Measurements from ENCODE around the gene C11orf68. TPM values are rescaled to one million over a fixed set of nuclear protein-coding genes. Genes with fewer than 3 reads are reported as not detected.

C11orf68 gene
- total RNA-seq, 1 donor from 2014 or later: 30.0 TPM

DNA sequence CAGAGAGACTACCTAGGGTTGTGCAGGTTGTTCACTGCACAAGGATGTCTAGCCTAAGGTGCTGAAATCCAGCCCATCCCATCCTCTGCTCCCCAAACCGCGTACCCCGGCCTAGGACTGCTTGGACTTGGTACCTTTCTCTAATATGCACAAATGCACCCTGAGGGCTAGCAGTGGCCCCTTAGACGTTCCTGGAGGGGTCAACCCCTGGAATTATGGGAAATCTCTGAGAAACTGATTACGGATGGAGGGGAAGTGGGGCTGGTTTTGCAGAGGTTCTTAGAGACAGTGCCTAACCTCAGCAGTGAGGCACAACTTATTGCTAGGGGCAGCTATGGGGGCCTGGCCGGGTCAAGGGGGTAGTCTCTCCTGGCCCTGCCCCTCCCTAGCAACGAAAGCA, 2.5 kb downstream of the C11orf68 start:
- no peak for DNase-seq (ENCODE audit: extremely low read depth, low read depth, low spot score)

- peak; percentile 70 for DNase-seq (ENCODE audit: extremely low read depth, low read depth, low spot score)
These were observed 3.0 kb downstream of the C11orf68 start for GRCh38 chr11:65915821-65916251.

- no peak for DNase-seq (ENCODE audit: extremely low read depth, low read depth, low spot score)
These were observed 3.6 kb downstream of the C11orf68 start for GRCh38 chr11:65915101-65915820.

- DNase-seq (ENCODE audit: extremely low read depth, low read depth, low spot score): no peak
These were observed 6.0 kb downstream of the C11orf68 start for GRCh38 chr11:65912845-65913244.

GRCh38 chr11:65911682-65912568, 6.9 kb downstream of the C11orf68 start:
- no peak for DNase-seq (ENCODE audit: extremely low read depth, low read depth, low spot score)

GRCh38 chr11:65907878-65908277, 11.0 kb downstream of the C11orf68 start:
- no peak for DNase-seq (ENCODE audit: extremely low read depth, low read depth, low spot score)

DNA sequence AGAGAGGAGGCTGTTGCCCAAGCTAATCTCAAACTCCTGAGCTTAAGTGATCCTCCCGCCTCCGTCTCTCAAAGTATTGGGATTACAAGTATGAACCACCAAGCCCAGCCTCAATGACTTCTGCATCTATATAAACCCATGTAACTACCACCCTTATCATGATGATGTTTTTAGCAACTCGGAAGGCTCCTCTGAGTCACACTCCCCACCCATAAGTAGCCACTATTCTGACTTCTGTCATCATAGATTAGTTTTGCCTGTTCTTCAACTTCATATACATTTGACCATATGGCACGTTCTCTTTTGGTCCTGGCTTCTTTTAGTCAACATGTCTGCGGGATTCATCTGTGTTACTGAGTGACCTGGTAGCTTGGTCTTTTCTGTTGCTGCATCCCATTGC, 12.3 kb downstream of the C11orf68 start:
- no peak for DNase-seq (ENCODE audit: extremely low read depth, low read depth, low spot score)

DNA sequence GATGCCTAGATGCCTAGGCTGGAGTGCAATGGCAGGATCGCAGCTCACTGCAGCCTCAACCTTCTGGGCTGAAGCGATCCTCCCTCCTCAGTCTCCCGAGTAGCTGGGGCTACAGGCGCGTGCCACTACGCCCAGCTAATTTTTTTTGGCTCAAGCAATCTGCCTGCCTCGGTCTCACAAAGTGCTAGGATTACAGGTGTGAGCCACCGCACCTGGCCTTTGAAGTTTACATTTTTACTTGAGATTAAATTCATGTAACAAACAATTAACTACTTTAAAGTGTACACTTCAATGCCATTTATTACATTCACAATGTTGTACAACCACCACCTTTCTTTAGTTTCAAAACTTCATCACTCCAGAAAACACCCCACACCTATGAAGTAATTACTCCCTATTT, 15.1 kb downstream of the C11orf68 start:
- no peak for DNase-seq (ENCODE audit: extremely low read depth, low read depth, low spot score)

- DNase-seq (ENCODE audit: extremely low read depth, low read depth, low spot score): no peak
These were observed 15.8 kb downstream of the C11orf68 start for GRCh38 chr11:65903068-65903481.

- DNase-seq (ENCODE audit: extremely low read depth, low read depth, low spot score): no peak
These were observed 18.0 kb downstream of the C11orf68 start for GRCh38 chr11:65900899-65901180.

- no peak for DNase-seq (ENCODE audit: extremely low read depth, low read depth, low spot score)
These were observed 18.6 kb downstream of the C11orf68 start, which contains the start of gene FOSL1 for GRCh38 chr11:65900125-65900898. Gene FOSL1 (minus strand): TSS chr11:65900388. CDS start chr11:65900339, 49 bp downstream.

GRCh38 chr11:65899356-65900124, 19.3 kb downstream of the C11orf68 start:
- no peak for DNase-seq (ENCODE audit: extremely low read depth, low read depth, low spot score)

GRCh38 chr11:65898656-65899355, 20.1 kb downstream of the C11orf68 start:
- no peak for DNase-seq (ENCODE audit: extremely low read depth, low read depth, low spot score)

DNA sequence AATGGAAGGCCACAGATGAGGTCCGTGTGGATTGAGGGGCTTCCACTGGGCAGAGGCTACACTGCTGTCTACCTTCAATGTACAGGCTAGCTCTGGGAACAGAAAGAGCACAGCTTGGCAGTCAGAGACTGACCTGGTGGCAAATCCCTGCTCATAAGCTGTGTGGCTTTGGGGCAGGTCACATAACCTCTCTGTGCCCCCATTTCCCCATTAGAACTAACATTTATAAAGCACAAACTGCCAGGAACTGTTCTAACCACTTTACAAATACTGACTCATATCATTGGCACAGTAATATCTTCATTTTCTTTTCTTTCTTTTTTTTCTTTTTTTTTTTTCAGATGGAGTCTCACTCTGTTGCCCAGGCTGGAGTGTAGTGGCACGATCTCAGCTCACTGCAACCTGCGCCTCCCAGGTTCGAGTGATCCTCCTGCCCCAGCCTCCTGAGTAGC, 21.8 kb downstream of the C11orf68 start:
- DNase-seq (ENCODE audit: extremely low read depth, low read depth, low spot score): no peak

DNA sequence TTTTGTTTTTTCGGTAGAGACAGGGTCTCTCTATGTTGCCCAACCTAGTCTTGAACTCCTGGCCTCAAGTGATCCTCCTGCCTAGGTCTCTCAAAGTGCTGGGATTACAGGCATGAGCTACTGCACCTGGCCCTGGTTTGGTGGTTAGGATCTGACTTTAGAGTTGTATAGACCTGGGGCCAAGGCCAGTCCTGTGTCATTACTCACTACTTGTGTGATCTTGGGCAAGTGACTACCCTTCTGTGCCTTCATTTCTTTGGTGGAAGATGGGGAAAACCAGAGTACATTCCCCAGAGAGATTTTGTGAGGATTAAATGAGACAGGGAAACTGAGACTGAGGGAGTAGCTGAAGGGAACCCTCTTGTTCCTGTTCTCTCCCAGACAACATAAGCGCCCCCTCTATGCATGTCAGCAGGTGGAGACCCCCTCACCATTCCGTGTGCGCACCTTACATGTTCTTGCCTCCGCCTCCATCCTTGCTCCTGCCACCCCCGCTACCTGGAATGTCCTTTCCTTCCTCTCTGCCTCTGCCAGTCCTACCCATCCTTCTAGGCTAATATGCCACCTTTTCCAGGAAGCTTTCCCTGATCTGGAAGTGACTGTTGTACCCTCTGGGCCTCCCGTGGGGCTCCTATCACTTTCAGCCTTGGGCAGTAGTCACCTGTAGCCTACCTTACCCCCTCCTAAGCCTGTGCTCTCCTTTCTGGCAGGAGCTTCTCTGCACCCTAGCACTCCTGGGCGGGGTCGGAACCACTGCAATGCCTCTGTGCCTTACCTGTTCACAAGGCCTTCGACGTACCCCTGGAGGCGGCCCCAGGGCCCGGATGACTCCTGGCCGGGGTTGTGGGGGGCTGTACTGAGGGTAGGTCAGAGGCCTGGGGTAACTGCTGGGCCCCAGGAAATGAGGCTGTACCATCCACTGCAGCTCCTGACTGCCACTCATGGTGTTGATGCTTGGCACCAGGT, 22.5 kb downstream of the C11orf68 start:
- DNase-seq (ENCODE audit: extremely low read depth, low read depth, low spot score): no peak

- no peak for DNase-seq (ENCODE audit: extremely low read depth, low read depth, low spot score)
These were observed 23.3 kb downstream of the C11orf68 start for GRCh38 chr11:65895482-65895981.

GRCh38 chr11:65894034-65894591, 24.7 kb downstream of the C11orf68 start:
- DNase-seq (ENCODE audit: extremely low read depth, low read depth, low spot score): no peak

DNA sequence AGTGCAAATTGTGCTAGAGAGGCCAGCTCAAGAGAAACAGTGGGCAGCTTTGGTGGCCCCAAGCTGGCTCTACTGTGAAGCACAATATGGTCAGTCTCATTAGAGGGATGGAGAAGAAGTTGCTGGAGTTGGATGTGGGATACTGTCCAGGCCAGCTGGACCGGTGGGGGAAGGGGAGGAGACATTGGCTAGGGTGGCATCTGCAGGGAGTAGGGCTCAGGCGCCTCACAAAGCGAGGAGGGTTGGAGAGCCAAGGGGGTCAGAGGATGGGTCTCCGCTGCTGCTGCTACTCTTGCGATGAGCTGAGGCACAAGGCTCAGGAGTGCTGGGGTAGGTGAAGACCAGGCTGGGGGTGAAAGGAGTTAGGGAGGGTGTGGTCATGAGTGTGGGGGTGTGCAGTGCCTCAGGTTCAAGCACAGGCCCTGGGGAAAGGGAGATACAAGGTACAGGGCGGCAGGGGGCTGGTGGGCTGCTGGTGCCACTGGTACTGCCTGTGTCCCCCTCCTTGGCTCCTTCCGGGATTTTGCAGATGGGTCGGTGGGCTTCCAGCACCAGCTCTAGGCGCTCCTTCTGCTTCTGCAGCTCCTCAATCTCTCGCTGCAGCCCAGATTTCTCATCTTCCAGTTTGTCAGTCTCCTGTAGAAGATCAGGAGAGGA, 26.1 kb downstream of the C11orf68 start:
- no peak for DNase-seq (ENCODE audit: extremely low read depth, low read depth, low spot score)
